D341Med (cell line): Measurements from ENCODE around the gene KRTAP12-3.
"Not testable (repeated sequence)": the region's sequence is repeated elsewhere in the genome, so short reads cannot be mapped to it uniquely, and the experiment has no call there.

ENCODE experiments used
- DNase-seq: peaks from one replicate; pipeline ENCODE4 v3.0.0; 2012; ENCODE audit warnings: low spot score

The KRTAP12-3 gene

DNA sequence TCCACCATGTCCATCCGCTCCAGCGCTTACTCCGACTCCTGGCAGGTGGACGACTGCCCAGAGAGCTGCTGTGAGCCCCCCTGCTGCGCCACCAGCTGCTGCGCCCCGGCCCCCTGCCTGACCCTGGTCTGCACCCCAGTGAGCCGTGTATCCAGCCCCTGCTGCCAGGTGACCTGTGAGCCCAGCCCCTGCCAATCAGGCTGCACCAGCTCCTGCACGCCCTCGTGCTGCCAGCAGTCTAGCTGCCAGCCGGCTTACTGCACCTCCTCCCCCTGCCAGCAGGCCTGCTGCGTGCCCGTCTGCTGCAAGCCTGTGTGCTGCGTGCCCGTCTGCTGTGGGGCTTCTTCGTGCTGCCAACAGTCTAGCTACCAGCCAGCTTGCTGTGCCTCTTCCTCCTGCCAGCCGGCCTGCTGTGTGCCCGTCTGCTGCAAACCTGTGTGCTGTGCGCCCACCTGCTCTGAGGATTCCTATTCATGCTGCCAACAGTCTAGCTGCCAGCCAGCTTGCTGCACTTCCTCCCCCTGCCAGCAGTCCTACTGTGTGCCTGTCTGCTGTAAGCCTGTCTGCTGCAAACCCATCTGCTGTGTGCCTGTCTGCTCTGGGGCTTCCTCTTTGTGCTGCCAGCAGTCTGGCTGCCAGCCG is 30.4 kb upstream of the KRTAP12-3 start:
- DNase-seq, result not testable (repeated sequence)

DNA sequence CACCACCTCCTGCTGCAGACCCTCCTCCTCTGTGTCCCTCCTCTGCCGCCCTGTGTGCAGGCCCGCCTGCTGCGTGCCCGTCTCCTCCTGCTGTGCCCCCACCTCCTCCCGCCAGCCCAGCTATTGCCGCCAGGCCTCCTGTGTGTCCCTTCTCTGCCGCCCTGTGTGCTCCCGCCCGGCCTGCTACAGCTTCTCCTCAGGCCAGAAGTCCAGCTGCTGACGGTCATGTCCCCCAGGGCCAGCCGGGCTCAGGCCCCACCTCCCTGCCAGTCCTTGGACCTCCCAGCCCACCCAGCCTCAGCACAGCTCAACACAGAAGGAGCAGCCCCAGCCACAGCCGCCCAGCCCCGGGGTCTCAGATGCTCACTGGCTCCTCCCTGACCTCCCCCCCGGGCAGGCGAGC is 29.9 kb upstream of the KRTAP12-3 start:
- DNase-seq, result not testable (repeated sequence)

DNA sequence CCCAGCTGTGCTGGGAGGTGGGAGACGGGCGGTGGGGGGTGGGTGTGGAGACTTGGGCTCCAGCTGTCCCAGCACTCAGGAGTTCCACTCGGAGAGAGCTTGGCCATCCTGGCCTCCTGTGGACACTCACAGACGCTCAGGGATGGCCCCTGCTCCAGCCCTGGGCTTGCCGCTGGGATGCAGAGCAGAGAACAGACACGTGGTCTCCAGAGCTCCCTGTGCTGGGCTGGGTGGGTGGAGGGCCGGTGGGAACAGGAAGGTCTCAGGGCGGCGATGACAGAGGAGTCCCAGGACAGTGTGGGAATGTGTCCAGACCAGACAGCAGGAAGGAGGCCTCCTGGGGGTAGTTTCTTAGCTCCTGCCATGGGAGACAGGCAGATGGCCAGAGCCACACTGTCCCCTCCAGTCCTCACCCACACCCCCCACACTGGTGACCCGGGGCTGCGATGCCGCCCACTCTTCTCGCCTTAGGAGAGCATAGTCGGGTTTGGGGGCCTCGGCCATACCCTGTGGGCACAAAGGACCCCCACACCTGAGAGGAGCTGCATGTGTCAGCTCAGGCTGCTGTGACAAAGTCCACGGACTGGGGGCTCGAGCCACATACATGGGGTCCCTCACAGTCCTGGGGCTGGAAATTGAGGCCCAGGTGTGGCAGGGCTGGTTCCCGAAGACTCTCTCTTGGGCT is 28.9 kb upstream of the KRTAP12-3 start:
- DNase-seq, result no peak

DNA sequence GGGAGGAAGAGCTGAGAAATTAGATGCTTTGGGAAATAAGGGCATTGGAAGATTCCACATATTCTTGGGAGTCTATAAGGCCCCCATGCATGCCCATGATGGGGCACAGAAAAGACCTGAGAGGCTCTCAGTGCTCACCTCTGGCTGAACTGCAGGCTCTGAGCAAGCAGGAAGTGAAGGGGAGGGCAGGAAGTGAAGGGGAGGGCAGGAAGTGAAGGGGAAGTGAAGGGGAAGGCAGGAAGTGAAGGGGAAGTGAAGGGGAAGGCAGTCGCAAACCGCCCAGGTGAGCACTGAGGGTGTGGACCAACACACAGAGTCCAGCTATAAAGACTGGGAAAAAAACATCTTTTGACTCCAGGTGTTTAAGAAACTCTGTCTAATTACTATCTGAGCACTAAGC is 27.3 kb upstream of the KRTAP12-3 start:
- DNase-seq, result no peak

DNA sequence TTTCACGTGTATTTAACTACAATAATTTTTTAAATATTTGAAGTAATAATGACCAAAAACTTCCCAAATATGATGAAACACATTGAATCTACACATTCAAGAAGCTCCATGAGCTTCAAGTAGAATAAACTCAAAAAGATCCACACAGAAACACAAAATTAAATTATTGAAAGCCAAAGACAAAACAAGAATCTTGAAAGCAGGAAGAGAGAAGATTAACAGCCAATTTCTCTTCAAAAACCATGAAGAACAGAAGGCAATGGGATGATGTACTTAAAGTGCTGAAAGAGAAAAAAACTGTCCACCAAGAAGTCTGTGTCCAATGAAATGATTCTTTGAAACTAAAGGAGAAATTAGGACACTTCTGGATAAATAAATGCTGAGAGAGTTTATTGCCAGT is 25.7 kb upstream of the KRTAP12-3 start:
- no peak for DNase-seq

DNA sequence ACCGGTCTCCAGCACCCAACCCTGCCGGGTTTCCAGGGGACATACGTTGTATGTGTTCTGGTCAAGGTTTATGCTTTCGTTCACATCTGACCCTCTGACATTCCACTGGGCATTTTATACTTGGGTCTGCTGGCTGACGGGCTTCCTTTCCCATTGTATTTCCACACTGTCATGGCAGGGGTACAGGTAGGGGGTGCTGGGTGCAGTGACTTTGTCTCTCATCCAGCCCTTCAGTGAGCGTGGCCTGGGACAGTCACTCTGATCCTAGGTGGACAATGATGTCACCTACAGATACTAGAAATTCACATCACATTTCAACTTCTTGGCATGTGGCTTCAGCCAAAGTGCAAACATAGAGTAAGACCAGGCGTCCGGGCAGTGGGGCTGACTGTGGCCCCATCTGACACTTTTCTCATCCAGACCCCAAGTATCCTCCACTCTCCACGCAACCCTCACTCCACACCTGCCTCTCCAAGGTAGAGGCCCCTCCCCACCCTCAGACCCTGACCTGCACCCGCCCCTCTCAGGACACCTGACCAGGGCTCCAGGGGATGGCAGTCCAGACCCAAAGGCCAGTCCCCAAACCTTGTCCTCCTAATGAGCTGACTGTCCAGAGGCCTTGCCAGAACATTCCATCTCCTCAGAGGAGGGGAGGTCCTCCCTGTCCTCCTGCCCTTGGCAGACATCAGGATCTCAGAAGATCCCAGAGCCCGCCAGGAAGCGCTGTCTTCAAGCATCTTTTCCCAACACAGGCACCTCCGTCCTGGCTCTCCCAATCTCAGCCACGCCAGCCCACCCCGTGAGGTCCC is 21.3 kb upstream of the KRTAP12-3 start:
- DNase-seq, result no peak

DNA sequence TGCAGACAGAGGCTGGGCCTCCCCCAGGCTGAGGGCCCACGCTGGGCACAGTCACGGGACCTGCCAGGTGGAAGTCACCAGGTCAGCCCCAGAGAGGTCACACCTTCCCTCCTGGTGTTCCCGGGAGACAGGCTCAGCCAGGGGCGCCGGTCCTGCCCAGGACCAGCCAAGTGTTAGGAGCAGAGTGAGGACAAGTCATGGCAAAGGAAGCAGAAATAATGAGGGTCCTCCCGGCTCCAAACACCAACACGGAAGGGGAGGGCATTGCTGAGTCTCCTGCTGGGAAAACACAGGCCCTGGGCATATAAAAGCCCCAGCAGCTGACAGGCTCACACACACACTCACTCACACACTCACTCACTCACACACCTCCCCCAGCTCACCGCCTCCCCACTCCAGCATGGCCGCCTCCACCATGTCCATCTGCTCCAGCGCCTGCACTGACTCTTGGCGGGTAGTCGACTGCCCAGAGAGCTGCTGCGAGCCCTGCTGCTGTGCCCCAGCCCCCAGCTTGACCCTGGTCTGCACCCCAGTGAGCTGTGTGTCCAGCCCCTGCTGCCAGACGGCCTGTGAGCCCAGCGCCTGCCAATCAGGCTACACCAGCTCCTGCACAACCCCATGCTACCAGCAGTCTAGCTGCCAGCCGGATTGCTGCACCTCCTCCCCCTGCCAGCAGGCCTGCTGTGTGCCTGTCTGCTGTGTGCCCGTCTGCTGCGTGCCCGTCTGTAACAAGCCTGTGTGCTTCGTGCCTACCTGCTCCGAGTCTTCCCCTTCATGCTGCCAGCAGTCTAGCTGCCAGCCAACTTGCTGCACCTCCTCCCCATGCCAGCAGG is 20.5 kb upstream of the KRTAP12-3 start, which contains the start of gene KRTAP10-10:
Gene KRTAP10-10, plus strand, starts transcription at position 339 of the 833 bp plus-strand sequence. Its CDS starts 62 bp downstream, at position 401.
- no peak for DNase-seq

DNA sequence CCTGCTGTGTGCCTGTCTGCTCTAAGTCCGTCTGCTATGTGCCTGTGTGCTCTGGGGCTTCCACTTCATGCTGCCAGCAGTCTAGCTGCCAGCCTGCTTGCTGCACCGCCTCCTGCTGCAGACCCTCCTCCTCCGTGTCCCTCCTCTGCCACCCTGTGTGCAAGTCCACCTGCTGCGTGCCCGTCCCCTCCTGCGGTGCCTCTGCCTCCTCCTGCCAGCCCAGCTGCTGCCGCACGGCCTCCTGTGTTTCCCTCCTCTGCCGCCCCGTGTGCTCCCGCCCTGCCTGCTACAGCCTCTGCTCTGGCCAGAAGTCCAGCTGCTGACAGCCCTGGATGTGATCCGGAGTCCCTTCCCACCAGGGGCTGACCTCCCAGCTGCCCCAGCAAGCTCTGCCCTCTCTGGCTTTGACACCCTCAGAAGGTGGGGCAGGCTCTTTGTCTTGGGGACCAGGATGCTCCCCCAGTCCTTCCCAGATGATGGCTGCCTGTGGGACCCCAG is 19.8 kb upstream of the KRTAP12-3 start:
- DNase-seq, result not testable (repeated sequence)

DNA sequence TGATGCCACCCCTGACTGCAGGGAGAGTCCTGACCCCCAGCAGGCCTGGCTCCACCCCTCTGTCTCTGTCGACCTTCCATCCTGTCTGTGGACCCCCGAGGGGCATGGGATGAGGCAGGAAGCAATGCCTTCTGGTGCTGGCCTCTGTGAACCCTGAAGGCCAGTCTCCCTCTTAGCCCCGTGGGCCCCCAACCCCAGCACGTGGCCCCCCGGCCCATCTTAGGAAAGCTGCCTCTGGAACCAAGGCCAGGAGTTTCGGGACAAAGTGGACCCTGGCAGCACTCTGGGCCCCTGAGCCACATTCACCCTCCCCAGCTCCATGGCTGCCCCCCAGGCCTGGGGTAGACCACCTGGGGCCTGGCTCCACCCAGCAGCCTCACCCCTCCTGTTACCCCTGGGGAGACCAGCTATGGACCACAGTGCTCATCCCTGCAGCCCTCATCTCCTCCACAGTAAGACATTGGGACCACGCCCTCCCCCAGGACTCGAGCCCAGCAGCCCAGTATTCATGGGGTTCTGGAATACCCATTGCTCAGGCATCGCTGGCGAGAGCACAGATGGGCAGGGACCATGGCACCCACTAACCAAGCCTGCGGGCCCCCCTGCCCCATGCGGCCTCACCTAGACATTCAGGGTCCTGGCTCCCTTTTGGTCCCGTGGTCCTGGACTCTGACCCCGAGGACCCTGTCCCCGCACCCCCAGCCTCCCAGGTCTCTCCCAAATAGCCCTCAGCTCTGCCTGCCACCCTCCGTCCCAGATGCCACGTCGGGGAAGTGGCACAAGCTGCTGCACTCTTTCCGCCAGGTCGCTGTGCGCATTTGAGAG is 19.0 kb upstream of the KRTAP12-3 start:
- not testable (repeated sequence) for DNase-seq

DNA sequence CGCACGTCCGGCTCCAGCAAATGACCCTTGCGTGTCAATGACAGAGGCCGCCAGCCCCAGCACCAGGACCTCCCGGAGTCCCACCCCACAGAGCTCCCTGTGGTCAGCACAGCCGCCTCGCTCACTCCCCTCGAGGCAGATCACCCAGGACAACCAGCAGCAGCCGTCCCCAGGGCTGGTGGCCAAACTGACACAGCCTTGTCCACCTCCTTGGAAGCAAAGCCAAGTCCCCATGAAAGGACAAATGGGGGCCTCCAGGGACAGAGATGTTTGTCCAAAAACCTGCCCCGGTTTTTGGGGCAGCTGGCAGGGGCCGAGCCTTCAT is 18.4 kb upstream of the KRTAP12-3 start:
- DNase-seq, result no peak

DNA sequence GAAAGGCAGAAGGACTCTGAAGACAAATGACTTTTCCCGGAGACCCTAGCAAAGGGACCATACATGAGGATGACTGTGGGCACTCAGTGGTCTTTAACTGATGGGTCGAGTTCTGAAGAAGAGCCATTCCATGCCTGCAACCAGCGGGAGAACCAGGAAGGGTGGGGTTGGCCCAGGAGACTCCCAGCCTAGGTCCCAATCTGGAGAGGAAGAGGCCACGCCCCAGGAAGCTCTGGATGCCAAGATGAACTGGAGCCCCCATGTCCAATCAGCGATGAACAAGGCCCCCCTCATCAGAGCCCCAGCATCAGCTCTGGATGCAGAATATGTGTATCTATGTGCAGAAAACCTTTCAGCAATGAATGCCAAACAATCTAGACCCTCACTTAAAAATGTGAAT is 17.0 kb upstream of the KRTAP12-3 start:
- no peak for DNase-seq

DNA sequence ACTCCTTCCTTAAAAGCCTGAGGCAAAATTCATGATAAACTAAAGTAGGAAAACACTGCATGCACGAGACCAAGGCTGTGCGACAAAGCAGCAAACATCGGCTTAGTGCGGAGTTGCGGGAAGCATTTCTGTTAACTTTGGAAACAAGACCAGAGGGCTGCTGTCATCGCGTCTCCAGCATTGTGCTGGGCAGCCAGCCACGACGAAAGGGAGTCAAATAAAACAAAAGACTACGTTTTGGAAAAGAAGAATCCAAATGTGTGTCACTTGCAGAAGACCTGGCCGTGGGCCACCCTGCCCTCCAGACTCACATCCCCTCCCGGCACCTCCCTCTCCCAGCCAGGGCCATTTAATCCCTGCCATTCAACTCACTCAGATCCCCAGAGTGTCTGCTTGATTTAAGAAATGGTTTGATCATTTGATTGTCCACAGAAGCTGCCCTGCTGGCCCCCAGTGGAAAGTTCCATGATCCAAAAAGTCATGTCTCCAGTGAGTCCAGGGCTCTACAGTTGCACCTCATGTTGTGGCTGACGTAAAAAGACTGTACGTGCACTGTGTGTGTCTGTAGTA is 13.9 kb upstream of the KRTAP12-3 start:
- no peak for DNase-seq

DNA sequence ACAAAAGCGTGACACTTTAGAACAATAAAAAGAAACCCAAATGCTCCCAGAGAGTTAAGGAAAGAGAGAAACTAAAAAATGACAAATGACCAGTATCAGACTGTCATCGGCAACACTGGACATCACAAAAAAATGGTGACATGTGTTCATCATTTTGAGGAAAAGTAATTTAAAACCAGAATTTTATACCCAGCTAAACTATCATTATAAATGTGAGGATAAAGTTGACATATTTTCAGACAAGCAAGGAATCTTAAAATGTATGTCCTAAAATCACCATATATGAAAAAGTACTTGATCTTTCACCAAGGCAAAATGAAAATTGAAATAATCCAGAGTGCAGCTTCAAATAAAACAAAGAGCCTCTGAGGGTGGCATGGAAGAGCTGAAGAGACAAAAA is 12.9 kb upstream of the KRTAP12-3 start:
- DNase-seq, result no peak

DNA sequence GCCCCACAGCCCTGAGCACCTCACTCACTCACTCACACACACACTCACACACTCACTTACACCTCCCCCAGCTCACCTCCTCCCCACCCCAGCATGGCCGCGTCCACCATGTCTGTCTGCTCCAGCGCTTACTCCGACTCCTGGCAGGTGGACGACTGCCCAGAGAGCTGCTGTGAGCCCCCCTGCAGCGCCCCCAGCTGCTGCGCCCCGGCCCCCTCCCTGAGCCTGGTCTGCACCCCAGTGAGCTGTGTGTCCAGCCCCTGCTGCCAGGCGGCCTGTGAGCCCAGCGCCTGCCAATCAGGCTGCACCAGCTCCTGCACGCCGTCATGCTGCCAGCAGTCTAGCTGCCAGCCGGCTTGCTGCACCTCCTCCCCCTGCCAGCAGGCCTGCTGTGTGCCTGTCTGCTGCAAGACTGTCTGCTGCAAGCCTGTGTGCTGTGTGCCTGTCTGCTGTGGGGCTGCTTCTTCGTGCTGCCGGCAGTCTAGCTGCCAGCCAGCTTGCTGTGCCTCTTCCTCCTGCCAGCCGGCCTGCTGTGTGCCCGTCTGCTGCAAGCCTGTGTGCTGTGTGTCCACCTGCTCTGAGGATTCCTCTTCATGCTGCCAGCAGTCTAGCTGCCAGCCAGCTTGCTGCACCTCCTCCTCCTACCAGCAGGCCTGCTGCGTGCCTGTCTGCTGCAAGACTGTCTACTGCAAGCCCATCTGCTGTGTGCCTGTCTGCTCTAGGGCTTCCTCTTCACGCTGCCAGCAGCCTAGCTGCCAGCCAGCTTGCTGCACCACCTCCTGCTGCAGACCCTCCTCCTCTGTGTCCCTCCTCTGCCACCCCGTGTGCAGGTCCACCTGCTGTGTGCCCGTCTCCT is 11.1 kb upstream of the KRTAP12-3 start, which contains the start of gene KRTAP10-11:
Gene KRTAP10-11, plus strand, starts transcription at position 49 of the 856 bp plus-strand sequence. Its CDS starts 45 bp downstream, at position 94.
- not testable (repeated sequence) for DNase-seq

DNA sequence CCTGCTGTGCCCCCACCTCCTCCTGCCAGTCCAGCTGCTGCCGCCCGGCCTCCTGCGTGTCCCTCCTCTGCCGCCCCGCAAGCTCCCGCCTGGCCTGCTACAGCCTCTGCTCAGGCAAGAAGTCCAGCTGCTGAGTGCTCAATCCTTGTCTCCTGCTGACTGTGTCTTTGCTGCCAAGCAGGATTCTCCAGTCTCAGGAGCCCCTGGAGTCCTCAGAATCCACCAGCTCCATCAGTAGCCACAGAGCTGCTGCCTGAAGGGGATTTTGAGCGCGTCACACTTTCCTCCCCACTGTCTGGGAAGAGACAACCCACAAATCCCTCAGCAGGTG is 10.5 kb upstream of the KRTAP12-3 start:
- no peak for DNase-seq

DNA sequence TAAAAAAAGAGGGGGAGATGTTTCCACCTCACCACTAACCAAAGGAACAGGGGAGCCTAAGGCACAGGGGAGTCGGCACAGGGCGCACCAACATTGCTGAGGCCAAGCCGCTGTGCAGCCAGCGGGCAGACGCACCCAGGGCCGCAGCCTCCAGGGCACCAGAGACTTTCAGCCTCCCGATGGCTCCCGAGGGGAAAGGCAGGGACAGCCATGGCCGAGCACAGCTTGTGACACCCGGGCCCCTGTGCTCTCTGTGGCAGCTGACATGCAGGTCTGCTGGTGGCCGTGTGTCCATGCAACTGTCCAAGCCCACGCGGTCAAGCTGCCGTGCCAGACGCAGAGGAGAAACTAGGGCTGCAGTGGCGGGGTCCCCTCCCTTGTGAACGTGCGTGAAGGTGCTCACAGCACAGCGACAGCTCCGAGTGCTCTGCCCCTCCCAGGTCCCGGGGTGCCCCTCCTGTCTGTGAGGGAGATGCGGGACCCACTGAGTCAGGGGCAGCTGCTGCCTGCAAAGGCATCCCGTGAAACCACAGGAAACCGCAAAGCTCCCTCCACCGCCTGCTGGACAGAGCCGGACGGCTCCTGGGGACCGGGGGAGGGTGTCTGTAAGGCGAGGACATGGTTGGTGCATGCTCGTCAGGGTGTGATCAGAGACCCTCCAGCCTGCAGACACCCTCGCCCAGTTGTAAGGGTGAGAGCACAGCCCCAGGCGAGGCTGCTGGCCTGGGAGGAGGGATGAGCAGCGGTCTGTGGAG is 9.0 kb upstream of the KRTAP12-3 start:
- no peak for DNase-seq

DNA sequence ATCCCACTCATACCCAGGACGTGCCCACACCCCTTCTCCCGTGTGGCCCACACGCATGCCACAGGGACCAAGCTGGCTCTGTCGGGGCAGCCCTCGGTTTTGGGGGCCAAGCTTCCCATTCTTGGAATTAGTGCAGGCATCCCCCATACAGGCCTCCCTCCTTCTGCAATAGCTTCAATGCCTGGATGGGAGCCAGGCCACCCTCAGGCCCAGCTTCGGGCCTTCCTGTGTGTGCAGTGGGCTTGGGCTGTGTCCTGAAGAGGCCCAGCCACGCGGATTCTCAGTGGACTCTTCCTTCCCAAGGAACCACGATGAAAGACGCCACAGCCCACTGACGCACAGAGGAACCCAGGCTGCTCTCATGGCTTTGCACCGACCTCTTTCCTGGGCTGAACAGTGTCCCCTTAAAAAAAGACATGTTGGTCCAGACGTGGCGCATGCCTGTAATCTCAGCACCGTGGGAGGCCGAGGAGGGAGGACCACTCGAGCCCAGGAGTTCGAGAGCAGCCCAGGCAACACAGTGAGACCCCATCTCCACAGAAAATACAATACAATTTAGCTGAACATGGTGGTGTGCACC is 8.1 kb upstream of the KRTAP12-3 start:
- DNase-seq, result no peak

DNA sequence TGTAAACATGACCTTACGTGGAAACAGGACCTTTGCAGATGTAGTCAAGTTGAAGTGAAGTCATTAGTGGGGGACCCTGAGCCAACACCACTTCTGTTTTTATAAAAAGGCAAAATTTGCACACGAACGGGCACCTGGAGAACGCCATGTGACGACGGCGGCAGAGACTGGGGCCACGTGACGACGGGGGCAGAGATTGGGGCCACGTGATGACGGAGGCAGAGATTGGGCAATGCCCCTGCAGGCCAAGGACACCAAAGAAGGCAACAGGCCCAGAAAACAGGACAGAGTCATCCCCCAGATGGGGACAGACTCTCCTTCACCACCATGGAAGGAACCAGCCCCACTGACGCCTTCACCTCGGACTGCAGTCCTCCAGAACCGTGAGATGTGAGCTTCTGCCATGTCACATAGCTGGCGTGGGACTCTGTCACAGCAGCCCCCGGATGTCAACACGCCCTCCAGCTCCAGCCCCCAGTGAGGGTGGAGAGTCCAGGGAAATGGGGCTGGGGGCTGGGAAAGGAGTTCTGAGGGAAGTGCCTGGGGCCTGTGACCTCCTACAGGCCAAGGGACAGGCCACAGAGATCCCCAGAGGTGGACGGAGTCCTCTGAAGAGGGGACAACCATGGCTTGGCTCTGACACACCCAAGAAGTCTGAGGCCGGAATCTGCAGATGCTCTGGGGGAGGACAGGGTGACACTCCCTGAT is 7.3 kb upstream of the KRTAP12-3 start:
- DNase-seq, result no peak
